GM21390 (cell line): ENCODE data around the gene SMCO3.

Source experiments
- ATAC-seq: cut with Tn5 transposase; IDR thresholded peaks from one replicate; pipeline ENCODE4 v1.9.1; 2021; ENCODE audit not compliant: unreplicated experiment

The SMCO3 gene

GRCh38 chr12:14828892-14829291 is 14.9 kb upstream of the SMCO3 start:
- ATAC-seq: peak; percentile 79

- no peak for ATAC-seq
These were observed 13.1 kb upstream of the SMCO3 start for GRCh38 chr12:14827043-14827442.

- no peak for ATAC-seq
These were observed 12.5 kb upstream of the SMCO3 start for GRCh38 chr12:14826491-14826890.

GRCh38 chr12:14825256-14825655 is 11.3 kb upstream of the SMCO3 start:
- no peak for ATAC-seq

GRCh38 chr12:14824012-14824634 is 10.1 kb upstream of the SMCO3 start:
- no peak for ATAC-seq

- no peak for ATAC-seq
These were observed 2.5 kb downstream of the SMCO3 start for GRCh38 chr12:14811486-14811885.

- no peak for ATAC-seq
These were observed 3.0 kb downstream of the SMCO3 start for GRCh38 chr12:14810953-14811483.

GRCh38 chr12:14810167-14810952 is 3.6 kb downstream of the SMCO3 start:
- no peak for ATAC-seq

GRCh38 chr12:14803830-14804160 is 10.2 kb downstream of the SMCO3 start:
- ATAC-seq: peak; percentile 21

GRCh38 chr12:14803011-14803829 is 10.8 kb downstream of the SMCO3 start, which contains the start of the genes C12orf60 and WBP11:
C12orf60 (plus strand) TSS chr12:14803670; CDS start chr12:14822936, 19,266 bp downstream.
WBP11 (minus strand) TSS chr12:14803478; CDS start chr12:14801383, 2,095 bp downstream.
- peak; percentile 99 for ATAC-seq

- no peak for ATAC-seq
These were observed 11.3 kb downstream of the SMCO3 start for GRCh38 chr12:14802721-14803010.

- no peak for ATAC-seq
These were observed 11.7 kb downstream of the SMCO3 start for GRCh38 chr12:14802247-14802646.

- ATAC-seq: no peak
These were observed 18.9 kb downstream of the SMCO3 start for GRCh38 chr12:14795028-14795448.

GRCh38 chr12:14785568-14785967 is 28.4 kb downstream of the SMCO3 start:
- ATAC-seq: no peak

- ATAC-seq: no peak
These were observed 29.5 kb downstream of the SMCO3 start for GRCh38 chr12:14784471-14784870.

GRCh38 chr12:14782756-14783155 is 31.2 kb downstream of the SMCO3 start:
- no peak for ATAC-seq

GRCh38 chr12:14781563-14781962 is 32.4 kb downstream of the SMCO3 start:
- no peak for ATAC-seq

- no peak for ATAC-seq
These were observed 33.1 kb downstream of the SMCO3 start for GRCh38 chr12:14780859-14781258.

- ATAC-seq: no peak
These were observed 34.1 kb downstream of the SMCO3 start for GRCh38 chr12:14779834-14780233.

GRCh38 chr12:14777271-14777670 is 36.7 kb downstream of the SMCO3 start:
- no peak for ATAC-seq

- ATAC-seq: no peak
These were observed 37.6 kb downstream of the SMCO3 start for GRCh38 chr12:14776236-14776961.
